ENCODE data around the gene GNB4. TPM values are rescaled to one million over a fixed set of nuclear protein-coding genes. Genes with fewer than 3 reads are reported as not detected.

Gene GNB4
- total and polyA plus RNA-seq, 2 of the 8 experiments (the other 6 are each of a cell fraction or from before 2014, with no cell fraction given), result 13.4 to 29.2 TPM

DNA sequence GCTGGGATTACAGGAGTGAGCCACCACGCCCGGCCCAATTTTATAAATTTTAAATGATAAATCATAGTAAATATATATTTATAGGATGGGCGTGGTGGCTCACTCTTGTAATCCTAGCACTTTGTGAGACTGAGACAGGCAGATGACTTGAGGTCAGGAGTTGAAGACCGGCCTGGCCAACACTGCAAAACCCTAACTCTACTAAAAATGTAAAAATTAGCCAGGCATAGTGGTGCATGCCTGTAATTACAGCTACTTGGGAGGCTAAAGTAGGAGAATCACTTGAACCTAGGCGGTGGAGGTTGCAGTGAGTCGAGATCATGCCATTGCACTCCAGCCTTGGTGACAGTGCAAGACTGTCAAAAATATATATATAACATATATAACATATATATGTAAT lies 77.3 kb downstream of the GNB4 start (continued):
- no peak for TF ChIP-seq TAF7 (optimal IDR thresholded peaks at IDR 0.05; ENCODE audit: borderline replicate concordance, low read depth, low read length)

Measured in H1 (cell line).